Ovary (tissue), 3 donors: ENCODE data around the gene ARFGAP1.

Source experiments
- EP300 ChIP-seq: sonication (generic); formaldehyde crosslinking; IDR thresholded peaks from one replicate; pipeline ENCODE4 v1.6.1; 2017; ENCODE audit warnings: antibody characterized with exemption
- POLR2A ChIP-seq: fragments of 450-650 bp; IDR thresholded peaks from one replicate; pipeline ENCODE4 v1.6.1; 2017; ENCODE audit warnings: antibody characterized with exemption, mild to moderate bottlenecking, moderate library complexity
- TF ChIP-seq, protein P1 (sequence below), 3 donors: fragments of 450-650 bp in 2 of 3; fragments of 200-600 bp in 1 of 3; IDR thresholded peaks; one replicate each; pipeline versions ENCODE4 v1.5.1 to v1.8.0; 2016 to 2022; ENCODE audit warnings: antibody characterized with exemption in 3 of 3, mild to moderate bottlenecking in 1 of 3
- donor health status: DM: no; HTN: no; CAD: no.

GRCh38 chr20:63273059-63273579 lies 506 bp downstream of the ARFGAP1 start:
- no peak for TF ChIP-seq POLR2A
- TF ChIP-seq, protein P1, sequence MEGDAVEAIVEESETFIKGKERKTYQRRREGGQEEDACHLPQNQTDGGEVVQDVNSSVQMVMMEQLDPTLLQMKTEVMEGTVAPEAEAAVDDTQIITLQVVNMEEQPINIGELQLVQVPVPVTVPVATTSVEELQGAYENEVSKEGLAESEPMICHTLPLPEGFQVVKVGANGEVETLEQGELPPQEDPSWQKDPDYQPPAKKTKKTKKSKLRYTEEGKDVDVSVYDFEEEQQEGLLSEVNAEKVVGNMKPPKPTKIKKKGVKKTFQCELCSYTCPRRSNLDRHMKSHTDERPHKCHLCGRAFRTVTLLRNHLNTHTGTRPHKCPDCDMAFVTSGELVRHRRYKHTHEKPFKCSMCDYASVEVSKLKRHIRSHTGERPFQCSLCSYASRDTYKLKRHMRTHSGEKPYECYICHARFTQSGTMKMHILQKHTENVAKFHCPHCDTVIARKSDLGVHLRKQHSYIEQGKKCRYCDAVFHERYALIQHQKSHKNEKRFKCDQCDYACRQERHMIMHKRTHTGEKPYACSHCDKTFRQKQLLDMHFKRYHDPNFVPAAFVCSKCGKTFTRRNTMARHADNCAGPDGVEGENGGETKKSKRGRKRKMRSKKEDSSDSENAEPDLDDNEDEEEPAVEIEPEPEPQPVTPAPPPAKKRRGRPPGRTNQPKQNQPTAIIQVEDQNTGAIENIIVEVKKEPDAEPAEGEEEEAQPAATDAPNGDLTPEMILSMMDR (IDR thresholded peaks at IDR 0.05), result no peak
- no peak for TF ChIP-seq EP300
